Trophoblast cell (in vitro differentiated cells and primary cell): ENCODE measurements around the gene ETFA.

Experiments used
- DNase-seq, 2 donors: peaks; one replicate each; pipeline ENCODE4 v3.0.0-alpha.2; 2016
- H2AFZ ChIP-seq: 2 replicates; pipeline ENCODE4 v1.6.1; 2013; ENCODE audit warnings: low read length, moderate library complexity, mild to moderate bottlenecking; ENCODE audit not compliant: insufficient read depth, poor library complexity
- H2AK5ac ChIP-seq: 2 replicates; pipeline ENCODE4 v1.6.1; 2013; ENCODE audit warnings: mild to moderate bottlenecking, low read length
- H2BK120ac ChIP-seq: 2 replicates; pipeline ENCODE4 v1.6.1; 2013; ENCODE audit warnings: low read length, mild to moderate bottlenecking, moderate library complexity; ENCODE audit not compliant: insufficient read depth, poor library complexity
- H2BK12ac ChIP-seq: 2 replicates; pipeline ENCODE4 v1.6.1; 2013; ENCODE audit warnings: mild to moderate bottlenecking, low read length, moderate library complexity
- H2BK5ac ChIP-seq: 2 replicates; pipeline ENCODE4 v1.6.1; 2013; ENCODE audit warnings: low read length, low read depth, moderate library complexity, mild to moderate bottlenecking; ENCODE audit not compliant: poor library complexity
- H3K14ac ChIP-seq: 2 replicates; pipeline ENCODE4 v1.6.1; 2013; ENCODE audit warnings: mild to moderate bottlenecking, low read length
- H3K18ac ChIP-seq: 2 replicates; pipeline ENCODE4 v1.6.1; 2013; ENCODE audit warnings: mild to moderate bottlenecking, low read length
- H3K23ac ChIP-seq: 2 replicates; pipeline ENCODE4 v1.6.1; 2013; ENCODE audit warnings: low read length
- H3K27ac ChIP-seq: 2 replicates; pipeline ENCODE4 v1.5.1; 2013; ENCODE audit warnings: low read depth, mild to moderate bottlenecking, inconsistent platforms, low read length, moderate library complexity
- H3K27me3 ChIP-seq: 2 replicates; pipeline ENCODE4 v1.6.1; 2013; ENCODE audit warnings: inconsistent platforms, mild to moderate bottlenecking, low read length, moderate library complexity; ENCODE audit not compliant: insufficient read depth
- H3K36me3 ChIP-seq, 2 experiments: 1 replicate in 1 of 2; 2 replicates in 1 of 2; pipeline ENCODE4 v1.6.1; 2013; ENCODE audit warnings: low read length in 2 of 2, mild to moderate bottlenecking in 2 of 2, moderate library complexity in 1 of 2; ENCODE audit not compliant: insufficient read depth in 2 of 2, control insufficient read depth in 1 of 2
- H3K4ac ChIP-seq: 2 replicates; pipeline ENCODE4 v1.6.1; 2013; ENCODE audit warnings: low read depth, mild to moderate bottlenecking, low read length, moderate library complexity
- H3K4me1 ChIP-seq, 2 experiments: 1 replicate in 1 of 2; 2 replicates in 1 of 2; pipeline ENCODE4 v1.6.1; 2013; ENCODE audit warnings: low read length in 2 of 2, mild to moderate bottlenecking in 2 of 2, moderate library complexity in 1 of 2; ENCODE audit not compliant: insufficient read depth in 2 of 2, control insufficient read depth in 1 of 2
- H3K4me2 ChIP-seq: 2 replicates; pipeline ENCODE4 v1.6.1; 2013; ENCODE audit warnings: inconsistent platforms, mild to moderate bottlenecking, low read length, moderate library complexity
- H3K4me3 ChIP-seq: 2 replicates; pipeline ENCODE4 v1.5.1; 2013; ENCODE audit warnings: mild to moderate bottlenecking, low read depth, low read length, inconsistent platforms
- H3K79me1 ChIP-seq: one replicate; pipeline ENCODE4 v1.6.1; 2013; ENCODE audit warnings: low read length
- H3K79me2 ChIP-seq: 2 replicates; pipeline ENCODE4 v1.6.1; 2013; ENCODE audit warnings: low read length, mild to moderate bottlenecking; ENCODE audit not compliant: control insufficient read depth, insufficient read depth, poor library complexity
- H3K9ac ChIP-seq: 2 replicates; pipeline ENCODE4 v1.6.1; 2013; ENCODE audit warnings: mild to moderate bottlenecking, low read length
- H3K9me3 ChIP-seq: 2 replicates; pipeline ENCODE4 v1.6.1; 2013; ENCODE audit warnings: low read depth, mild to moderate bottlenecking, control low read depth, inconsistent platforms, low read length; ENCODE audit not compliant: insufficient read depth
- H4K12ac ChIP-seq: 2 replicates; pipeline ENCODE4 v1.6.1; 2013; ENCODE audit warnings: low read depth, mild to moderate bottlenecking, low read length, moderate library complexity
- H4K8ac ChIP-seq: 2 replicates; pipeline ENCODE4 v1.6.1; 2013; ENCODE audit warnings: low read depth, mild to moderate bottlenecking, low read length, moderate library complexity
- H4K91ac ChIP-seq: one replicate; pipeline ENCODE4 v1.6.1; 2013; ENCODE audit warnings: low read depth, mild to moderate bottlenecking, low read length, moderate library complexity
- WGBS: extraction: QIAGEN DNeasy Blood & Tissue Kit; methylation state at CpG from one replicate; pipeline ENCODE4 v1.1.7; 2013; ENCODE audit warnings: missing lambda C conversion rate; ENCODE audit not compliant: insufficient read length, insufficient coverage; ENCODE audit errors: extremely low coverage; 5-methylcytosine and 5-hydroxymethylcytosine counted together

The ETFA gene

DNA sequence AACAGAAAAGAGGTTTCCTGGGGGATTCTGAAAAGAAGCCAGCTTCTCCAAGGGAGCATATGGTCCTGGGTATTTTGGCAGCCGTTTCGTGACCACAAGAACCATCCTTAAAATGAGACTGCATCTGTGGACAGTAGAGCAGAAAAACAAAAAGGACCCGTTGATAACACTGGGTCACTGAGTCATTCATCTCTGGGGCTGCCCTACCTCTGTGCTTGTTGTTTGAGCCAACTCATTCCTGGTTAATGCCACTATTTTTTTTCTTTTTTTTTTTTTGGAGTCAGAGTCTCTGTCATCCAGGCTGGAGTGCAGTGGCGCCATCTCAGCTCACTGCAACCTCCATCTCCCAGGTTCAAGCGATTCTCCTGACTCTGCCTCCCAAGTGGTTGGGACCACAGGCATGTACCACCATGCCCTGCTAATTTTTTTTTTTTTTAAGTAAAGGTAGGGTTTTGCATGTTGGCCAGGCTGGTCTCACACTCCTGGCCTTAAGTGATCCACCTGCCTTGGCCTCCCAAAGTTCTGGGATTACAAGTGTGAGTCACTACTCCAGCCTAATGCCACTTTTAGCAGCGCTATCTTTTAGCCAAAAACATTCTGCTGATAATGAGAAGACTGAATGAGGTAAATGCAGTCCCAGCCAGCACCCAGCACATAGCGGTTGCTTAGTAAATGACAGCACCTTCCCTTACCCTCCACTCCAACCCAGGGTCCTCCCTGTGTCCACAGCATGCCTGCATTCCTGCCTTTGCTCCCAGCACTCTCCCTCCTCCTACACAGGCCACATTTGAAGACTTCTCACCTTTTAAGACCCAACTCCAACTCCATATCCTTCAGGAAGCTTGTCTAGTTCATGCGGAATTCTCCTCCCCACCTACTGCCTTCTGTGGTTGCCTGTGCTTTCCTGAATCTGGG lies 16.2 kb upstream of the ETFA start:
- Histone ChIP-seq H3K9ac (no peak overlapping the region), H2BK120ac (no peak overlapping the region), H3K36me3 (no peaks in the 10 kb centered on the region), H2BK12ac (no peak overlapping the region), H3K18ac (no peak overlapping the region), H2BK5ac (no peak overlapping the region), H3K14ac (no peak overlapping the region), H2AFZ (no peak overlapping the region), H3K9me3 (no peaks in the 10 kb centered on the region), H3K27me3 (no peaks in the 10 kb centered on the region), H3K23ac (no peak overlapping the region), H2AK5ac (no peak overlapping the region), H3K79me1 (no peaks in the 10 kb centered on the region), H4K91ac (no peak overlapping the region), H3K4me3 (no peak overlapping the region), H4K12ac (no peak overlapping the region), H3K4ac (no peak overlapping the region), H3K4me1 (no peaks in the 10 kb centered on the region), H3K79me2 (no peaks in the 10 kb centered on the region), H4K8ac (no peak overlapping the region), H3K4me2 (no peak overlapping the region), H3K27ac (no peak overlapping the region)
- WGBS = no CpG with 5 or more reads among the region's 8 CpGs
- DNase-seq = no peak

DNA sequence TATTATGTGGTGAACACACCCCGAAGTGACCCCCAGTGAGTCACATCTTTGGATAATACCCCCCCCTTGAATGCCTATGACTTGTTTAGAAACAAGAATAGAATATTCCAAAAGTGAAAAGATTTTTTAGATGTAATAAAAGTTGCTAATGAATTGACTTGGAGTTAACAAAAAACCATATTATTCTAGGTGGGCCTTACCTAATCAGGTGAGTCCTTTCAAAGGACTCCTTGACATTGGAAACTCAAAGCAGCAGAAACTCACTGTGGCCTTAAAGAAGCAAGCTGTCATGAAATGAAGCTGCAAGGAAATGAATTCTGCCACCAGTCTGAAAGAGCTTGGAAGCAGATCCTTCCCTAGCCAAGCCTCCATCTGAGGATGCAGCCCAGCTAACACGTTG lies 14.4 kb upstream of the ETFA start:
- no peaks in the 10 kb centered on the region for H3K36me3 ChIP-seq
- no peak for DNase-seq
- no peak overlapping the region for H3K27ac ChIP-seq

DNA sequence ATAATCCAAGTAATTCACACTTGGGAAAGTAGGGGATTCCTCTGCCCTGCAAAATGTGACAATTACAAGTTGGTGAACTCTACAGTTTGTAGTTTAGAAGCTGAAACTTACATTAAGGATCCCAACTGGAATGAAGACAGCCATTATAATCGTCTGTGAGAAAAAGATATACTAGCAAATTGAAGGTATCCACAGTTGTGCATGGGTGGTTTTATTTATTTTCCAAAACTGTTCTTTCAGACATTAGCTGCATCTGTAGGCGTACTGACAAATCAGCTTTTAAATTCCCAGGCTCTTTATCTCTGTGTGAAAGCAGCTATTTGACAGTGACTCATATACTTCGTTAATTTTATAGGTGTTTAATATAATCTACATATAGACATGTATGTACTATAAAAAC lies 12.8 kb upstream of the ETFA start:
- Histone ChIP-seq H2AK5ac (no peak overlapping the region), H3K9me3 (no peaks in the 10 kb centered on the region), H3K4me3 (no peak overlapping the region), H3K27ac (no peak overlapping the region), H2AFZ (no peak overlapping the region), H3K79me2 (no peaks in the 10 kb centered on the region), H2BK120ac (no peak overlapping the region), H2BK5ac (no peak overlapping the region), H4K91ac (no peak overlapping the region), H3K4ac (no peak overlapping the region), H3K36me3 (no peaks in the 10 kb centered on the region), H3K23ac (no peak overlapping the region), H4K12ac (no peak overlapping the region), H3K9ac (no peak overlapping the region), H3K4me2 (no peak overlapping the region), H4K8ac (no peak overlapping the region), H3K14ac (no peak overlapping the region), H3K4me1 (no peaks in the 10 kb centered on the region), H3K18ac (no peak overlapping the region), H3K79me1 (no peaks in the 10 kb centered on the region), H3K27me3 (no peaks in the 10 kb centered on the region), H2BK12ac (no peak overlapping the region)
- no peak for DNase-seq
- WGBS = no CpG with 5 or more reads among the region's 3 CpGs

More for the DNA sequence above, 14.4 kb upstream of the ETFA start:
- no peaks in the 10 kb centered on the region for H3K9me3 ChIP-seq
- H3K4me3 ChIP-seq = no peak overlapping the region
- no peak overlapping the region for H4K8ac ChIP-seq
- H2BK5ac ChIP-seq = no peak overlapping the region
- no peak overlapping the region for H2AK5ac ChIP-seq
- no peaks in the 10 kb centered on the region for H3K4me1 ChIP-seq
- H2AFZ ChIP-seq = no peak overlapping the region
- no peak overlapping the region for H3K14ac ChIP-seq
- H2BK12ac ChIP-seq = no peak overlapping the region
- H3K18ac ChIP-seq = no peak overlapping the region
- no CpG with 5 or more reads among the region's 2 CpGs for WGBS
- no peak overlapping the region for H4K12ac ChIP-seq
- H3K27me3 ChIP-seq = no peaks in the 10 kb centered on the region
- H3K4ac ChIP-seq = no peak overlapping the region
- H3K79me2 ChIP-seq = no peaks in the 10 kb centered on the region
- H3K23ac ChIP-seq = no peak overlapping the region
- no peak overlapping the region for H2BK120ac ChIP-seq
- H3K9ac ChIP-seq = no peak overlapping the region
- H3K79me1 ChIP-seq = no peaks in the 10 kb centered on the region
- H4K91ac ChIP-seq = no peak overlapping the region
- H3K4me2 ChIP-seq = no peak overlapping the region

- Histone ChIP-seq H3K4me1 (no peaks in the 10 kb centered on the region), H3K27ac (no peak overlapping the region), H4K12ac (no peak overlapping the region), H3K79me1 (no peaks in the 10 kb centered on the region), H2BK12ac (no peak overlapping the region), H3K14ac (no peak overlapping the region), H3K9me3 (no peaks in the 10 kb centered on the region), H3K36me3 (no peaks in the 10 kb centered on the region), H3K4me2 (no peak overlapping the region), H2AFZ (no peak overlapping the region), H3K4me3 (no peak overlapping the region), H3K18ac (no peak overlapping the region), H3K23ac (no peak overlapping the region), H2AK5ac (no peak overlapping the region), H3K79me2 (no peaks in the 10 kb centered on the region), H4K91ac (no peak overlapping the region), H2BK120ac (no peak overlapping the region), H2BK5ac (no peak overlapping the region), H4K8ac (no peak overlapping the region), H3K9ac (no peak overlapping the region), H3K27me3 (no peaks in the 10 kb centered on the region), H3K4ac (no peak overlapping the region)
- no peak for DNase-seq
- no CpG with 5 or more reads among the region's 5 CpGs for WGBS
Observed at GRCh38 chr15:76321602-76322001, 10.3 kb upstream of the ETFA start.
